ENCODE data around the gene SLCO1B3. TPM values are rescaled to one million over a fixed set of nuclear protein-coding genes. Genes with fewer than 3 reads are reported as not detected.

SLCO1B3 gene
- total and polyA plus RNA-seq, 9 of the 15 experiments (the other 6 are each of a cell fraction or from before 2014, with no cell fraction given) = not detected

DNA sequence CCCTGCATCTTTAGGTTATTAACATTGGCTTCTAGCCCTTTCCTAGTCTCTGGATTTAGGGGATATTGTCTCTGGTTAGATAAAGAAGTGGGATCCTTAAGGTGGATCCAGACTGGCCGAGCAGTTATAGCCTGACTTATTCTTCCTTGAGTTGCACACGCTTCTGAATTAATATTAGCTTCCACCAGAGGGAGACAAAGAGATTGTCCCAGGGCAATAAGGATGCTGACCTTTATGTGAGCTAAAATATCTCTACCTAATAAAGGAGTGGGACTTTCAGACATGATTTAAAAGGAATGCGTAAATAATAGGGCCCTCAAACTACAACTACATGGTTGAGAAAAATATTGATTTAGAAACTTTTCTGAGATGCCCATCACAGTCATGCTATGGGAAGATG is 139.7 kb downstream of the SLCO1B3 start:
- WGBS (ENCODE audit: insufficient coverage, low coverage, missing lambda C conversion rate) = 0% methylated on average over 2 of the region's 3 CpGs
- POLR2A ChIA-PET = no interaction called here

More for the DNA sequence above, 139.7 kb downstream of the SLCO1B3 start:
- Histone ChIP-seq H2AFZ (ENCODE audit: low read depth, low read length) (no peak overlapping the region), H3K9ac (ENCODE audit: insufficient read depth in 1 of 2, low read depth in 2 of 2, low read length in 2 of 2) (no peak overlapping the region), H3K79me2 (ENCODE audit: control insufficient read depth, insufficient read depth, low read length) (no peaks in the 10 kb centered on the region), H3K4me1 (replicated peaks in 1 of 2; ENCODE audit: control insufficient read depth in 2 of 2, insufficient read depth in 2 of 2, low read length in 2 of 2) (no peaks in the 10 kb centered on the region), H3K9me3 (replicated peaks; ENCODE audit: control insufficient read depth, insufficient read depth, low read depth, low read length) (no peaks in the 10 kb centered on the region), H3K4me2 (ENCODE audit: insufficient read depth, low read length) (no peak overlapping the region), H3K27me3 (ENCODE audit: control insufficient read depth in 2 of 2, insufficient read depth in 2 of 2, low read length in 2 of 2) (no peaks in the 10 kb centered on the region), H3K4me3 (no peak overlapping the region), H4K20me1 (replicated peaks; ENCODE audit: control insufficient read depth, insufficient read depth, low read length) (no peaks in the 10 kb centered on the region), H3K9me1 (ENCODE audit: control insufficient read depth, insufficient read depth, low read length) (no peaks in the 10 kb centered on the region), H3K27ac (ENCODE audit: extremely low read depth, low read depth, low read length) (no peak overlapping the region), H3K36me3 (ENCODE audit: control insufficient read depth, insufficient read depth, low read length) (no peaks in the 10 kb centered on the region)
- intact Hi-C loops (cut with micrococcal nuclease) (no loop called here), in situ Hi-C loops (cut with MboI) (no loop called here)
- CTCF ChIA-PET (ENCODE audit: low intra/inter-chr PET ratio) = no interaction called here
- ATAC-seq (no peak), FAIRE-seq (no peak), DNase-seq (ENCODE audit: extremely low read depth in 1 of 4, low spot score in 3 of 4) (peak; percentile 1 to 10 (median 6))
- BruUV-seq (replicated peaks) = no TSS peak
- TF ChIP-seq RAD21 (CRISPR knock-in tag; conservative IDR thresholded peaks at IDR 0.05 in 1 of 2, IDR thresholded peaks at IDR 0.05 in 1 of 2) (peak in 1 of 2 experiments; percentile 21; a peak in 1 of 4 replicates), SMC3 (conservative IDR thresholded peaks at IDR 0.05; ENCODE audit: insufficient read depth, low read depth, low read length) (no peak)
- TF ChIP-seq, protein P1, sequence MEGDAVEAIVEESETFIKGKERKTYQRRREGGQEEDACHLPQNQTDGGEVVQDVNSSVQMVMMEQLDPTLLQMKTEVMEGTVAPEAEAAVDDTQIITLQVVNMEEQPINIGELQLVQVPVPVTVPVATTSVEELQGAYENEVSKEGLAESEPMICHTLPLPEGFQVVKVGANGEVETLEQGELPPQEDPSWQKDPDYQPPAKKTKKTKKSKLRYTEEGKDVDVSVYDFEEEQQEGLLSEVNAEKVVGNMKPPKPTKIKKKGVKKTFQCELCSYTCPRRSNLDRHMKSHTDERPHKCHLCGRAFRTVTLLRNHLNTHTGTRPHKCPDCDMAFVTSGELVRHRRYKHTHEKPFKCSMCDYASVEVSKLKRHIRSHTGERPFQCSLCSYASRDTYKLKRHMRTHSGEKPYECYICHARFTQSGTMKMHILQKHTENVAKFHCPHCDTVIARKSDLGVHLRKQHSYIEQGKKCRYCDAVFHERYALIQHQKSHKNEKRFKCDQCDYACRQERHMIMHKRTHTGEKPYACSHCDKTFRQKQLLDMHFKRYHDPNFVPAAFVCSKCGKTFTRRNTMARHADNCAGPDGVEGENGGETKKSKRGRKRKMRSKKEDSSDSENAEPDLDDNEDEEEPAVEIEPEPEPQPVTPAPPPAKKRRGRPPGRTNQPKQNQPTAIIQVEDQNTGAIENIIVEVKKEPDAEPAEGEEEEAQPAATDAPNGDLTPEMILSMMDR (IDR thresholded peaks at IDR 0.05 in 2 of 3, conservative IDR thresholded peaks at IDR 0.05 in 1 of 3; ENCODE audit: insufficient read depth in 2 of 3, low read depth in 1 of 3, low read length in 3 of 3) = peak in 2 of 3 experiments; percentile 27 to 31; a peak in 2 of 6 replicates
